HEK293 (cell line): ENCODE data around the gene POGZ.
A peak's percentile ranks its signal among the peaks of the same experiment; 100 is the strongest.

Experiments used
- CTCF ChIP-seq: fragments of 450-650 bp; formaldehyde crosslinking; IDR thresholded peaks from 2 replicates; pipeline ENCODE4 v1.5.1; 2016; ENCODE audit warnings: missing biosample characterization, missing genetic modification characterization
- PBX3 ChIP-seq: sonication (generic); formaldehyde crosslinking; IDR thresholded peaks from 2 replicates; pipeline ENCODE4 v1.8.1; 2022; ENCODE audit warnings: mild to moderate bottlenecking, moderate library complexity, missing genetic modification reagents
- SP2 ChIP-seq: fragments of 450-650 bp; formaldehyde crosslinking; IDR thresholded peaks from 2 replicates; pipeline ENCODE4 v1.5.1; 2016; ENCODE audit warnings: missing biosample characterization, missing genetic modification characterization
- ZBTB26 ChIP-seq: fragments of 450-650 bp; formaldehyde crosslinking; optimal IDR thresholded peaks from 2 replicates; pipeline ENCODE3; 2016; ENCODE audit warnings: missing biosample characterization, mild to moderate bottlenecking, missing genetic modification characterization
- ZBTB7A ChIP-seq: fragments of 450-650 bp; formaldehyde crosslinking; IDR thresholded peaks from 2 replicates; pipeline ENCODE4 v1.5.1; 2016; ENCODE audit warnings: low read depth, missing biosample characterization, missing genetic modification characterization
- ZNF18 ChIP-seq: fragments of 450-650 bp; formaldehyde crosslinking; IDR thresholded peaks from 2 replicates; pipeline ENCODE4 v1.5.1; 2016; ENCODE audit warnings: missing biosample characterization, missing genetic modification characterization
- ZNF335 ChIP-seq: fragments of 450-650 bp; formaldehyde crosslinking; conservative IDR thresholded peaks from 2 replicates; pipeline ENCODE4 v1.5.1; 2016; ENCODE audit warnings: missing biosample characterization, missing genetic modification characterization
- ZNF423 ChIP-seq: fragments of 450-650 bp; formaldehyde crosslinking; IDR thresholded peaks from 2 replicates; pipeline ENCODE4 v1.5.1; 2016; ENCODE audit warnings: missing biosample characterization, missing genetic modification characterization
- ZNF501 ChIP-seq: fragments of 450-650 bp; formaldehyde crosslinking; IDR thresholded peaks from 2 replicates; pipeline ENCODE4 v1.5.1; 2016; ENCODE audit warnings: missing biosample characterization, missing genetic modification characterization
- ZNF530 ChIP-seq: fragments of 450-650 bp; formaldehyde crosslinking; IDR thresholded peaks from 2 replicates; pipeline ENCODE4 v1.5.1; 2016; ENCODE audit warnings: low read depth, missing biosample characterization, missing genetic modification characterization
- ZNF560 ChIP-seq: fragments of 450-650 bp; formaldehyde crosslinking; IDR thresholded peaks from 2 replicates; pipeline ENCODE4 v1.5.1; 2017; ENCODE audit warnings: missing biosample characterization, missing genetic modification characterization, borderline replicate concordance
- ZNF580 ChIP-seq: fragments of 450-650 bp; formaldehyde crosslinking; IDR thresholded peaks from 2 replicates; pipeline ENCODE4 v1.5.1; 2016; ENCODE audit warnings: missing biosample characterization, missing genetic modification characterization
- ZNF645 ChIP-seq: fragments of 450-650 bp; formaldehyde crosslinking; IDR thresholded peaks from 2 replicates; pipeline ENCODE4; 2016; ENCODE audit warnings: missing biosample characterization, missing genetic modification characterization
- ZNF76 ChIP-seq: fragments of 450-650 bp; formaldehyde crosslinking; IDR thresholded peaks from 2 replicates; pipeline ENCODE4; 2016; ENCODE audit warnings: low read depth, missing biosample characterization, missing genetic modification characterization, borderline replicate concordance

GRCh38 chr1:151443846-151444782 lies 15.2 kb downstream of the POGZ start:
- TF ChIP-seq CTCF (tag by site-specific recombination), result peak; percentile 70
- TF ChIP-seq SP2 (tag by site-specific recombination), result no peak
- no peak for TF ChIP-seq ZNF645 (tag by site-specific recombination)
- TF ChIP-seq ZNF18, result no peak
- no peak for TF ChIP-seq ZBTB26 (tag by site-specific recombination)
- no peak for TF ChIP-seq ZNF560 (tag by site-specific recombination)
- TF ChIP-seq ZNF76 (tag by site-specific recombination), result no peak
- TF ChIP-seq PBX3 (CRISPR knock-in tag), result no peak
- TF ChIP-seq ZNF335, result peak; percentile 13; the same call in 1 of the 2 replicates
- no peak for TF ChIP-seq ZNF530 (tag by site-specific recombination)
- TF ChIP-seq ZBTB7A, result no peak
- no peak for TF ChIP-seq ZNF501
- TF ChIP-seq ZNF423 (tag by site-specific recombination), result no peak
- TF ChIP-seq ZNF580 (tag by site-specific recombination), result no peak
